ENCODE results near the gene RAB1B.

- TF ChIP-seq POLR2AphosphoS5 (IDR thresholded peaks at IDR 0.05; ENCODE audit: borderline replicate concordance, low read depth, low read length) (no peak), EZH2 (IDR thresholded peaks at IDR 0.05) (no peak), FOXP2 (optimal IDR thresholded peaks at IDR 0.05; ENCODE audit: control extremely low read depth, extremely low read length, insufficient read depth) (no peak)
Measured at GRCh38 chr11:66286699-66287098, 18.3 kb downstream of the RAB1B start.
